Colonic mucosa (tissue), 4 donors: ENCODE results near the gene GALK1. TPM values are rescaled to one million over a fixed set of nuclear protein-coding genes. Genes with fewer than 3 reads are reported as not detected.
"Not testable (repeated sequence)": the region's sequence is repeated elsewhere in the genome, so short reads cannot be mapped to it uniquely, and the experiment has no call there.

Experiments
- DNase-seq: peaks from one replicate; pipeline ENCODE4 v3.0.0-alpha.2; 2020
- H3K27ac ChIP-seq: fragments of 200-600 bp; one replicate; pipeline ENCODE4 v1.8.0; 2021
- H3K27me3 ChIP-seq: fragments of 200-600 bp; one replicate; pipeline ENCODE4 v1.8.0; 2021
- H3K36me3 ChIP-seq: fragments of 200-600 bp; one replicate; pipeline ENCODE4 v1.8.0; 2021
- H3K4me1 ChIP-seq: fragments of 200-600 bp; one replicate; pipeline ENCODE4 v1.8.0; 2021; ENCODE audit warnings: mild to moderate bottlenecking
- H3K4me3 ChIP-seq: fragments of 200-600 bp; one replicate; pipeline ENCODE4 v1.8.0; 2021
- H3K9ac ChIP-seq, 2 donors: one replicate each; pipeline ENCODE4 v1.7.0; 2013; ENCODE audit warnings: control low read depth in 2 of 2, low read depth in 2 of 2, low read length in 2 of 2
- H3K9me3 ChIP-seq: fragments of 200-600 bp; one replicate; pipeline ENCODE4 v1.8.0; 2021
- CTCF ChIP-seq: fragments of 200-600 bp; IDR thresholded peaks from one replicate; pipeline ENCODE4 v1.8.0; 2022; ENCODE audit warnings: antibody characterized with exemption, mild to moderate bottlenecking
- intact Hi-C: fragments of 100-400 bp; cut with DNase I; formaldehyde crosslinking; loops from one replicate; pipeline ENCODE4 v1.14.1; 2022
- total RNA-seq, 2 donors: library from RNA; stranded (reverse); fragmentation: NEBNext Ultra II Directional in 1 of 2; extraction: Animal tissue kit (Norgen Biotek cat#: 25700) in 1 of 2; gene quantifications; one replicate each; pipeline ENCODE4 v1.2.1, GENCODE V29; 2021
- donor health status: healthy.
- donor health status: DM: no; HTN: no; CAD: no.
- donor health status: DM: no; HTN: no; CAD: no.

GALK1 gene
- total RNA-seq, 2 donors from 2014 or later = 21.3 to 23.6 TPM

GRCh38 chr17:75763613-75764416, 1.2 kb downstream of the GALK1 start:
- no peak for DNase-seq
- Histone ChIP-seq H3K4me3 (peak overlapping the region; percentile 69), H3K9ac (peak overlapping the region; percentile 75 to 79), H3K27me3 (no peaks in the 10 kb centered on the region), H3K27ac (peak overlapping the region; percentile 75), H3K36me3 (no peaks in the 10 kb centered on the region), H3K4me1 (peaks cover 9% of the 10 kb centered on the region), H3K9me3 (no peaks in the 10 kb centered on the region)
- intact Hi-C loops = no loop called here
- TF ChIP-seq CTCF = no peak

GRCh38 chr17:75763269-75763607, 1.8 kb downstream of the GALK1 start:
- Histone ChIP-seq H3K27ac (no peak overlapping the region), H3K4me3 (no peak overlapping the region), H3K4me1 (peaks cover 9% of the 10 kb centered on the region), H3K9me3 (no peaks in the 10 kb centered on the region), H3K9ac (no peak overlapping the region), H3K27me3 (no peaks in the 10 kb centered on the region), H3K36me3 (peaks cover 3% of the 10 kb centered on the region)
- TF ChIP-seq CTCF = no peak
- intact Hi-C loops = no loop called here
- no peak for DNase-seq

GRCh38 chr17:75762513-75763268, 2.3 kb downstream of the GALK1 start:
- no peak for TF ChIP-seq CTCF
- no peaks in the 10 kb centered on the region for H3K9me3 ChIP-seq
- H3K4me1 ChIP-seq = peaks cover 9% of the 10 kb centered on the region
- H3K9ac ChIP-seq = no peak overlapping the region
- DNase-seq = no peak
- H3K27me3 ChIP-seq = no peaks in the 10 kb centered on the region
- no peak overlapping the region for H3K27ac ChIP-seq
- intact Hi-C loops = no loop called here
- H3K4me3 ChIP-seq = no peak overlapping the region
- peaks cover 8% of the 10 kb centered on the region for H3K36me3 ChIP-seq

GRCh38 chr17:75759978-75760640, 4.9 kb downstream of the GALK1 start:
- DNase-seq, H3K9ac ChIP-seq, H3K4me3 ChIP-seq, intact Hi-C loops, H3K9me3 ChIP-seq, H3K4me1 ChIP-seq, H3K27me3 ChIP-seq, H3K27ac ChIP-seq: not testable (repeated sequence)
- H3K36me3 ChIP-seq = peaks cover 11% of the 10 kb centered on the region

- Histone ChIP-seq H3K4me3 (no peak overlapping the region), H3K4me1 (peaks cover 9% of the 10 kb centered on the region), H3K36me3 (peaks cover 18% of the 10 kb centered on the region), H3K27ac (no peak overlapping the region), H3K9me3 (no peaks in the 10 kb centered on the region), H3K9ac (no peak overlapping the region), H3K27me3 (no peaks in the 10 kb centered on the region)
- TF ChIP-seq CTCF = no peak
- DNase-seq = no peak
- intact Hi-C loops = no loop called here
Measured at GRCh38 chr17:75759457-75759856, 5.5 kb downstream of the GALK1 start.
